Stimulated activated CD8-positive, alpha-beta memory T cell treated with anti-CD3 and anti-CD28 coated beads, Interleukin-4, amount 100 ng/mL, for 1 hour (primary cell): ENCODE measurements around the gene ADGRG6.

ENCODE experiments used
- DNase-seq, 2 donors: peaks; one replicate each; pipeline ENCODE4 v3.0.0-alpha.2; 2020; ENCODE audit warnings: low read depth in 2 of 2, low spot score in 1 of 2

The ADGRG6 gene

GRCh38 chr6:142476452-142476851 is 174.6 kb downstream of the ADGRG6 start:
- DNase-seq = no peak

GRCh38 chr6:142478117-142478516 is 176.3 kb downstream of the ADGRG6 start:
- DNase-seq = no peak

GRCh38 chr6:142481466-142481865 is 179.7 kb downstream of the ADGRG6 start:
- no peak for DNase-seq

- no peak for DNase-seq
These were observed 180.4 kb downstream of the ADGRG6 start for GRCh38 chr6:142482249-142482648.

- no peak for DNase-seq
These were observed 181.2 kb downstream of the ADGRG6 start for GRCh38 chr6:142482974-142483373.

GRCh38 chr6:142485256-142485655 is 183.4 kb downstream of the ADGRG6 start:
- DNase-seq = no peak

GRCh38 chr6:142489722-142490610 is 188.2 kb downstream of the ADGRG6 start:
- no peak for DNase-seq
